Right lobe of liver (tissue), 4 donors: ENCODE results near the gene SLCO3A1.

Source experiments
- POLR2A ChIP-seq: fragments of 450-650 bp; IDR thresholded peaks from one replicate; pipeline ENCODE4 v1.6.1; 2017; ENCODE audit warnings: antibody characterized with exemption, mild to moderate bottlenecking
- TF ChIP-seq, protein P1 (sequence below), 4 donors: fragments of 200-600 bp in 3 of 4; fragments of 450-650 bp in 1 of 4; IDR thresholded peaks; one replicate each; pipeline versions ENCODE4 v1.5.1 to v1.8.0; 2016 to 2022; ENCODE audit warnings: antibody characterized with exemption in 4 of 4, mild to moderate bottlenecking in 2 of 4
- donor health status: DM: no; HTN: no; CAD: no.
- donor health status: DM: no; HTN: no; CAD: no.
- donor health status: DM: no; HTN: yes; CAD: no.

DNA sequence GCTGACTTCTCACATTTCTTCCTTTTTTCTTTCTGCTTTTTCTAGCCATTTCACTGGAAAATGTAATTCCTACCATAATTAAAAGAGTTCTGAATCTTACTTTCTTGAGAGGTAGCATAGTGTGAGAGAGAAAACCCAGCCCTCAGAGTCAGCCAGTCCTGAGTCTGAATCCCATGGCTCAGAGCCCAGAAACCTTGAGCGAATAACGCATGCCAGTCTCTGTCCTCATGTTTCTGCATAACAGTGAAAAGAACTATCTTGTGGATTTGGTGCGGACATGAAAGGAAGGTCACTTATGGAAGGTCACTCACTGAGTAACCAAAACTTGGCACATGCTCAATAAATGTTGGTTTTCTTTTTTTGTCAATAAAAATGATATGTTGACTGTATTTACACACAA, 29.3 kb upstream of the SLCO3A1 start:
- TF ChIP-seq, protein P1, sequence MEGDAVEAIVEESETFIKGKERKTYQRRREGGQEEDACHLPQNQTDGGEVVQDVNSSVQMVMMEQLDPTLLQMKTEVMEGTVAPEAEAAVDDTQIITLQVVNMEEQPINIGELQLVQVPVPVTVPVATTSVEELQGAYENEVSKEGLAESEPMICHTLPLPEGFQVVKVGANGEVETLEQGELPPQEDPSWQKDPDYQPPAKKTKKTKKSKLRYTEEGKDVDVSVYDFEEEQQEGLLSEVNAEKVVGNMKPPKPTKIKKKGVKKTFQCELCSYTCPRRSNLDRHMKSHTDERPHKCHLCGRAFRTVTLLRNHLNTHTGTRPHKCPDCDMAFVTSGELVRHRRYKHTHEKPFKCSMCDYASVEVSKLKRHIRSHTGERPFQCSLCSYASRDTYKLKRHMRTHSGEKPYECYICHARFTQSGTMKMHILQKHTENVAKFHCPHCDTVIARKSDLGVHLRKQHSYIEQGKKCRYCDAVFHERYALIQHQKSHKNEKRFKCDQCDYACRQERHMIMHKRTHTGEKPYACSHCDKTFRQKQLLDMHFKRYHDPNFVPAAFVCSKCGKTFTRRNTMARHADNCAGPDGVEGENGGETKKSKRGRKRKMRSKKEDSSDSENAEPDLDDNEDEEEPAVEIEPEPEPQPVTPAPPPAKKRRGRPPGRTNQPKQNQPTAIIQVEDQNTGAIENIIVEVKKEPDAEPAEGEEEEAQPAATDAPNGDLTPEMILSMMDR (IDR thresholded peaks at IDR 0.05): no peak
- no peak for TF ChIP-seq POLR2A
